GM06990 (cell line): Measurements from ENCODE around the gene CBARP.

ENCODE experiments used
- DNase-seq: peaks from one replicate; pipeline ENCODE4 v3.0.0-alpha.2; 2011; ENCODE audit not compliant: insufficient read length; ENCODE audit errors: extremely low read depth
- H3K27me3 ChIP-seq: replicated peaks from 2 replicates; pipeline ENCODE4 v1.6.0; 2011; ENCODE audit warnings: low read length; ENCODE audit not compliant: control insufficient read depth, insufficient read depth
- H3K36me3 ChIP-seq: 2 replicates; pipeline ENCODE4 v1.5.1; 2011; ENCODE audit warnings: low read length; ENCODE audit not compliant: control insufficient read depth, insufficient read depth
- H3K4me3 ChIP-seq: replicated peaks from 2 replicates; pipeline ENCODE4 v1.5.1; 2011; ENCODE audit warnings: low read depth, mild to moderate bottlenecking, control low read depth, low read length
- TF ChIP-seq, protein P1 (sequence below): IDR thresholded peaks from 2 replicates; pipeline ENCODE4 v1.5.1; 2011; ENCODE audit warnings: low read length, control low read depth, mild to moderate bottlenecking, inconsistent platforms; ENCODE audit not compliant: insufficient read depth, poor library complexity, severe bottlenecking

Gene CBARP

GRCh38 chr19:1284293-1284978 is 46.6 kb upstream of the CBARP start:
- TF ChIP-seq, protein P1, sequence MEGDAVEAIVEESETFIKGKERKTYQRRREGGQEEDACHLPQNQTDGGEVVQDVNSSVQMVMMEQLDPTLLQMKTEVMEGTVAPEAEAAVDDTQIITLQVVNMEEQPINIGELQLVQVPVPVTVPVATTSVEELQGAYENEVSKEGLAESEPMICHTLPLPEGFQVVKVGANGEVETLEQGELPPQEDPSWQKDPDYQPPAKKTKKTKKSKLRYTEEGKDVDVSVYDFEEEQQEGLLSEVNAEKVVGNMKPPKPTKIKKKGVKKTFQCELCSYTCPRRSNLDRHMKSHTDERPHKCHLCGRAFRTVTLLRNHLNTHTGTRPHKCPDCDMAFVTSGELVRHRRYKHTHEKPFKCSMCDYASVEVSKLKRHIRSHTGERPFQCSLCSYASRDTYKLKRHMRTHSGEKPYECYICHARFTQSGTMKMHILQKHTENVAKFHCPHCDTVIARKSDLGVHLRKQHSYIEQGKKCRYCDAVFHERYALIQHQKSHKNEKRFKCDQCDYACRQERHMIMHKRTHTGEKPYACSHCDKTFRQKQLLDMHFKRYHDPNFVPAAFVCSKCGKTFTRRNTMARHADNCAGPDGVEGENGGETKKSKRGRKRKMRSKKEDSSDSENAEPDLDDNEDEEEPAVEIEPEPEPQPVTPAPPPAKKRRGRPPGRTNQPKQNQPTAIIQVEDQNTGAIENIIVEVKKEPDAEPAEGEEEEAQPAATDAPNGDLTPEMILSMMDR, result no peak
- DNase-seq, result no peak
- Histone ChIP-seq H3K4me3 (no peak overlapping the region), H3K27me3 (no peaks in the 10 kb centered on the region; the same call in 1 of the 2 replicates), H3K36me3 (no peaks in the 10 kb centered on the region)

GRCh38 chr19:1283917-1284292 is 46.1 kb upstream of the CBARP start:
- no peak overlapping the region for H3K4me3 ChIP-seq

GRCh38 chr19:1283207-1283916 is 45.6 kb upstream of the CBARP start:
- DNase-seq, result no peak
- TF ChIP-seq, protein P1, result no peak
- Histone ChIP-seq H3K4me3 (no peak overlapping the region), H3K36me3 (peaks cover 3% of the 10 kb centered on the region; the same call in 1 of the 2 replicates), H3K27me3 (no peaks in the 10 kb centered on the region; the same call in 1 of the 2 replicates)

More at GRCh38 chr19:1283917-1284292, 46.1 kb upstream of the CBARP start:
- no peak for DNase-seq
- TF ChIP-seq, protein P1, result no peak
- no peaks in the 10 kb centered on the region; the same call in 1 of the 2 replicates for H3K27me3 ChIP-seq
- H3K36me3 ChIP-seq, result peaks cover 2% of the 10 kb centered on the region; the same call in 1 of the 2 replicates

- DNase-seq, result no peak
- Histone ChIP-seq H3K4me3 (no peak overlapping the region), H3K27me3 (no peaks in the 10 kb centered on the region; the same call in 1 of the 2 replicates)
Observed at GRCh38 chr19:1282588-1283206, 44.9 kb upstream of the CBARP start.

GRCh38 chr19:1281569-1282287 is 43.9 kb upstream of the CBARP start:
- no peak for DNase-seq
- Histone ChIP-seq H3K36me3 (peaks cover 3% of the 10 kb centered on the region; the same call in 1 of the 2 replicates), H3K4me3 (no peak overlapping the region), H3K27me3 (no peaks in the 10 kb centered on the region; the same call in 1 of the 2 replicates)
- TF ChIP-seq, protein P1, result no peak

More at GRCh38 chr19:1282588-1283206, 44.9 kb upstream of the CBARP start:
- H3K36me3 ChIP-seq, result peaks cover 3% of the 10 kb centered on the region; the same call in 1 of the 2 replicates
- TF ChIP-seq, protein P1, result no peak
